Vagina (tissue), 2 donors: ENCODE measurements around the gene EGFR. TPM values are rescaled to one million over a fixed set of nuclear protein-coding genes. Genes with fewer than 3 reads are reported as not detected.

Experiments used
- DNase-seq, 2 donors: peaks; one replicate each; pipeline ENCODE4 v3.0.0-alpha.2; 2017; ENCODE audit errors: extremely low spot score in 2 of 2
- H3K27ac ChIP-seq: fragments of 200-600 bp; sonication (generic); one replicate; pipeline ENCODE4 v1.5.1; 2019
- H3K27me3 ChIP-seq: fragments of 200-600 bp; sonication (generic); one replicate; pipeline ENCODE4 v1.5.1; 2019
- H3K36me3 ChIP-seq, 2 donors: fragments of 200-600 bp; sonication (generic); one replicate each; pipeline ENCODE4 v1.5.1; 2017 to 2019
- H3K4me1 ChIP-seq: fragments of 200-600 bp; sonication (generic); one replicate; pipeline ENCODE4 v1.5.1; 2019
- H3K4me3 ChIP-seq, 2 donors: fragments of 200-600 bp; sonication (generic); 1 replicate in 1 of 2; 2 replicates in 1 of 2; pipeline ENCODE4 v1.5.1; 2016 to 2019
- H3K9me3 ChIP-seq: fragments of 200-600 bp; sonication (generic); one replicate; pipeline ENCODE4 v1.5.1; 2019
- CTCF ChIP-seq, 3 experiments: fragments of 450-650 bp in 2 of 3; fragments of 200-600 bp in 1 of 3; sonication (generic) in 1 of 3; IDR thresholded peaks; one replicate each; pipeline ENCODE4 v1.5.1; 2017 to 2019; ENCODE audit warnings: antibody characterized with exemption in 3 of 3, mild to moderate bottlenecking in 2 of 3, moderate library complexity in 2 of 3
- POLR2A ChIP-seq, 2 donors: fragments of 450-650 bp; IDR thresholded peaks; one replicate each; pipeline ENCODE4 v1.6.1; 2017; ENCODE audit warnings: antibody characterized with exemption in 2 of 2, mild to moderate bottlenecking in 2 of 2, moderate library complexity in 2 of 2
- POLR2AphosphoS5 ChIP-seq, 2 donors: sonication (generic); formaldehyde crosslinking; IDR thresholded peaks; one replicate each; pipeline ENCODE4 v1.9.0; 2017; ENCODE audit warnings: antibody characterized with exemption in 2 of 2, mild to moderate bottlenecking in 2 of 2, low read depth in 1 of 2; ENCODE audit not compliant: insufficient read depth in 1 of 2
- intact Hi-C: fragments of 100-400 bp; cut with DNase I; formaldehyde crosslinking; loops from one replicate; pipeline ENCODE4 v1.15.1; 2023
- total RNA-seq: library from RNA; depleted of rRNA; stranded (reverse); fragments of >200 nt; gene quantifications from one replicate; pipeline ENCODE4 v1.2.3, GENCODE V29; 2016

EGFR gene
- total RNA-seq, 1 donor from 2014 or later: 130 TPM

GRCh38 chr7:55052741-55053427 is 34.1 kb downstream of the EGFR start:
- Histone ChIP-seq H3K27ac (peak overlapping the region; percentile 52), H3K4me1 (peaks cover 97% of the 10 kb centered on the region), H3K4me3 (no peak overlapping the region), H3K27me3 (no peaks in the 10 kb centered on the region), H3K9me3 (no peaks in the 10 kb centered on the region), H3K36me3 (no peaks in the 10 kb centered on the region)
- intact Hi-C loops: no loop called here
- peak in 1 of 2 donors; percentile 90 for DNase-seq
- no peak for TF ChIP-seq POLR2A (IDR thresholded peaks at IDR 0.05)
- no peak for TF ChIP-seq CTCF (IDR thresholded peaks at IDR 0.05)
- no peak for TF ChIP-seq POLR2AphosphoS5 (IDR thresholded peaks at IDR 0.05; ENCODE audit: insufficient read depth in 1 of 2, low read depth in 1 of 2)

- peak overlapping the region; percentile 52 for H3K27ac ChIP-seq
- no peaks in the 10 kb centered on the region for H3K27me3 ChIP-seq
- intact Hi-C loops: no loop called here
- peaks cover 88% of the 10 kb centered on the region for H3K4me1 ChIP-seq
- peak in 1 of 2 donors; percentile 84 for DNase-seq
- H3K36me3 ChIP-seq: no peaks in the 10 kb centered on the region
- TF ChIP-seq CTCF (IDR thresholded peaks at IDR 0.05) (no peak), POLR2AphosphoS5 (IDR thresholded peaks at IDR 0.05; ENCODE audit: insufficient read depth in 1 of 2, low read depth in 1 of 2) (peak in 1 of 2 donors; percentile 24)
- H3K9me3 ChIP-seq: no peaks in the 10 kb centered on the region
- no peak overlapping the region for H3K4me3 ChIP-seq
These were observed 35.1 kb downstream of the EGFR start for GRCh38 chr7:55053651-55054571.

GRCh38 chr7:55054758-55055157 is 35.9 kb downstream of the EGFR start:
- Histone ChIP-seq H3K4me3 (no peak overlapping the region), H3K9me3 (no peaks in the 10 kb centered on the region), H3K36me3 (no peaks in the 10 kb centered on the region), H3K4me1 (peaks cover 82% of the 10 kb centered on the region), H3K27ac (peak overlapping the region; percentile 52), H3K27me3 (no peaks in the 10 kb centered on the region)
- intact Hi-C loops: no loop called here
- TF ChIP-seq POLR2A (IDR thresholded peaks at IDR 0.05) (no peak), POLR2AphosphoS5 (IDR thresholded peaks at IDR 0.05; ENCODE audit: insufficient read depth in 1 of 2, low read depth in 1 of 2) (no peak), CTCF (IDR thresholded peaks at IDR 0.05) (no peak)
- DNase-seq: peak in 1 of 2 donors; percentile 93

- TF ChIP-seq POLR2A (IDR thresholded peaks at IDR 0.05): no peak
- TF ChIP-seq CTCF (IDR thresholded peaks at IDR 0.05): no peak
- TF ChIP-seq POLR2AphosphoS5 (IDR thresholded peaks at IDR 0.05; ENCODE audit: insufficient read depth in 1 of 2, low read depth in 1 of 2): no peak
- no peaks in the 10 kb centered on the region for H3K36me3 ChIP-seq
- H3K4me3 ChIP-seq: no peak overlapping the region
- H3K27ac ChIP-seq: peak overlapping the region; percentile 73
- DNase-seq: no peak
- no peaks in the 10 kb centered on the region for H3K27me3 ChIP-seq
- intact Hi-C loops: no loop called here
- no peaks in the 10 kb centered on the region for H3K9me3 ChIP-seq
- H3K4me1 ChIP-seq: peaks cover 82% of the 10 kb centered on the region
These were observed 36.7 kb downstream of the EGFR start for GRCh38 chr7:55055479-55055878.
